HAP-1 (cell line): Measurements from ENCODE around the gene FBXO9.

ENCODE experiments used
- DNase-seq, 2 experiments: peaks; one replicate each; pipeline ENCODE4 v3.0.0-alpha.2; 2016 to 2020; ENCODE audit warnings: low spot score in 2 of 2
- H3K27me3 ChIP-seq: fragments of 250-450 bp; sonication (Bioruptor Pico); 2 replicates; pipeline ENCODE4 v1.5.1; 2020; ENCODE audit warnings: low read depth, mild to moderate bottlenecking, moderate library complexity
- H3K36me3 ChIP-seq: fragments of 250-450 bp; sonication (Bioruptor Pico); replicated peaks from 2 replicates; pipeline ENCODE4 v1.5.1; 2020; ENCODE audit warnings: mild to moderate bottlenecking
- H3K4me1 ChIP-seq: fragments of 250-450 bp; sonication (Bioruptor Pico); 2 replicates; pipeline ENCODE4 v1.5.1; 2020; ENCODE audit warnings: mild to moderate bottlenecking
- H3K4me3 ChIP-seq: fragments of 250-450 bp; sonication (Bioruptor Pico); 2 replicates; pipeline ENCODE4 v1.5.1; 2020; ENCODE audit warnings: mild to moderate bottlenecking, moderate library complexity
- H3K9me3 ChIP-seq: fragments of 250-450 bp; sonication (Bioruptor Pico); 2 replicates; pipeline ENCODE4 v1.5.1; 2020; ENCODE audit warnings: mild to moderate bottlenecking, moderate library complexity
- in situ Hi-C: fragments of 300-500 bp; cut with MboI; formaldehyde crosslinking; loops from 3 replicates; pipeline ENCODE4 v1.14.3; 2020; ENCODE audit warnings: low sequenced_read_pairs, inconsistent platforms, mixed read lengths

FBXO9 gene

DNA sequence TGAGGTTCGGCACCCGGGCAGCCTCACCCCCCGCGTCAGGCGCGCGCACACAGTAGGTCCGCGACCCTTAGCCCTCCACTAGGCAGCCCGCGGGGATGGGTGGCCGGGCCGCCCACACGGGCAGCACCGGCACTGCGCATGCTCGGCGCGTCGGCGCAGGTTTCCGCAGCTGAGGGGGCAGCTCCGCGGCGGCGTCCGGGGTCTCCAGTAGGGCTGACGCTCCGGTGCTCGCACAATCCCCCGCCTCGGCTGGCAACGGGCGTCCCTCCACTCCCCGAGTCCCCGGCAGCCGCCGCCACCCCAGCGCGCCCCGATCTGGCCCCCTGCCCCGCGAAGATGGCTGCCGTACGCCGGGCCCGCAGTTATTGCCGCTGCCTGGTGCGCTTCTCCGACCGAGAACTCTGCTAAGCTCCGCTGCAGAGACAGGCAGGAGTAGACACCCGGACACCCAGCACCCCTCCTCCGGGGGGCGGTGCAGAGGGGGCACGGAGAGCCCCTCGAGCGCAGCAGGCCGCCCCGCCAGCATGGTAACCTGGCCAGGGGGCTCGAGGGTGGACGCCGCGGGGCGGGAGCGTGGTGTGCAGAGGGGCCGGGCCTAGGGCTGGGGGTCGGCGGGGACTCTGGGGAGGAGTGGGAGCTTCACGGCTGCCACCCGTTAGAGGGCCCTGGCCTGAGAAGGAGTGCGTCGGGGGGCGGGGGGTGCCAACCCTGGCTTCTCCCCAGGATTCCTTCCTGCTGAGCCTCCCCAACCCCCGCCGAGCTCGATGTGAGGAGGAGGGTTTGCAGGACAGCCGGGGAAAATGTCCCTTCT lies at the start of gene FBXO9:
Gene FBXO9 (plus strand): TSS at position 139 of the 811 bp plus-strand sequence. CDS start 386 bp downstream, at position 525.
- no peaks in the 10 kb centered on the region for H3K9me3 ChIP-seq
- peaks cover 31% of the 10 kb centered on the region for H3K4me1 ChIP-seq
- H3K27me3 ChIP-seq = no peaks in the 10 kb centered on the region
- H3K4me3 ChIP-seq = peak within 1 kb of the TSS; percentile 81
- peaks cover 5% of the 10 kb centered on the region; the same call in 1 of the 2 replicates for H3K36me3 ChIP-seq
- DNase-seq = peak; percentile 51 to 75
- in situ Hi-C loops = no loop called here

DNA sequence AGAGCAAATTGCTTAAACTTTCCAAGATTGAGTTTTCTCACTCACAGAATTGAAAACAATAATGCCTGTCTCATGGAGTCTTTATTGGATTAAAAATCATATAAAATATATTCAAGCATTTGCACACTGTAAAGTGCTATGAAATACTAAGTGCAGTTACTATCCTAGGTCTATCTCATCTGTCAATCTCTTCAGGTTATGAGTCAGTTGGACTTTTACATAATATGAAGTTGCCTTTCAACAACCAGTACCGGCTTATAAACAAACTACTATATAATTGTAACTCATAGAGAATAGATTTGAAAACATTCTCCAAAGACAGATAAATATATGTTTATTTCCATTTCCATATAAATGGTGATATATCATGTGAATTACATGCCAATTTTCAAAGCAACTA lies 49.7 kb upstream of the FBXO9 start:
- H3K27me3 ChIP-seq = no peaks in the 10 kb centered on the region
- DNase-seq = no peak
- no peaks in the 10 kb centered on the region for H3K9me3 ChIP-seq
- H3K4me3 ChIP-seq = no peak overlapping the region
- H3K36me3 ChIP-seq = peaks cover 47% of the 10 kb centered on the region
- in situ Hi-C loops = no loop called here
- peaks cover 7% of the 10 kb centered on the region for H3K4me1 ChIP-seq

DNA sequence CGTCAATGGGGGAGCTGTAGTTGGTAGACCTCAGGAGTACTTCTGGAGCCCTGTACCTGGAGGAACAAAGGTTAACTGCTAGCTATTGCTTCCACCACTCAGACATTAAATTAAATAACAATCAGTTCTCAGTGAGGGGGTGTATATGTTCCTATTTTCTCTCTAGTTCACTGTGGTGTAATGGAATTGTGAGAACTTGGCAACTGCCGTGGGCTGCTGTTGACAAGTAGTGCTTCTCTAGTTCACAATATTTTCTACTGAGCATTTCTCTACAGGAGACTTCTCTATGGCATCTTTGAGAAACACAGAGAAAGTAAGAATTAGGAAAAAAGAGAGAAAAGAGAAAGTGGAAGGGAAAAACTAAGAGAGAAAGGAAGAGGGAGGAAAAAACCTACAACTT lies 46.8 kb upstream of the FBXO9 start:
- Histone ChIP-seq H3K4me3 (no peak overlapping the region), H3K36me3 (peaks cover 24% of the 10 kb centered on the region), H3K9me3 (no peaks in the 10 kb centered on the region), H3K4me1 (no peaks in the 10 kb centered on the region), H3K27me3 (no peaks in the 10 kb centered on the region)
- in situ Hi-C loops = no loop called here
- no peak for DNase-seq

DNA sequence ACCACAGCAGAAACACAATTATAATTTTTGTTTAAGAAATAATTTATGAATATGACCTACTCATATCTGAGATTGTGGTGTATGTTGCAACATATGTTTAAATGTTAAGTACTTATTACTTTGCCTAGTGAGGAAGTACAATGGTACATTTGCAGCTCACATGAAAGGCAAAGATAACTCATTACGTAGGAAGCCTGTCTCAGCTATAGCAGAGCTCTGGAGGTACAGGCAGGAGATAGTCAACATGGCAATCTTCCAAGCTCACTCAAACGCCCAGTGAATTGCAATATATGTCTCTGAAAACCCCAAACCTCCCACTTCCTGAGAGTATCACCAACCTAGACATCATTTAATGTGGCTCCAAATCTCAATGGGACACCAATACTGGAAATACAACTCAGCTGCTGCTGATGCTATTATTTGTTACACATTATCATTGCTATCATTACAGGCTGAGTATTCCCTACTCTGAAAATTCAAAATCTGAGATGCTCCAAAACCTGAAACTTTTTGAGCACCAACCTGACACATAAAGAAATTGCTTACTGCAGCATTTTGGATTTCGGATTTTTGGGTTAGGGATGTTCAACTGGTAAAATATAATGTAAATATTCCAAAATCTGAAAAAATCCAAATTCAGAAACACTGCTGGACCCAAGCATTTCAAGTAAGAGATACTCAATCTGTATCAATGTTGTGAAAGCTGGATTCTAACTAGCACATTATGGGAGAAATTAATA lies 45.0 kb upstream of the FBXO9 start:
- H3K36me3 ChIP-seq = peaks cover 24% of the 10 kb centered on the region
- no peak for DNase-seq
- no peak overlapping the region for H3K4me3 ChIP-seq
- H3K9me3 ChIP-seq = no peaks in the 10 kb centered on the region
- in situ Hi-C loops = no loop called here
- H3K27me3 ChIP-seq = no peaks in the 10 kb centered on the region
- no peaks in the 10 kb centered on the region for H3K4me1 ChIP-seq

DNA sequence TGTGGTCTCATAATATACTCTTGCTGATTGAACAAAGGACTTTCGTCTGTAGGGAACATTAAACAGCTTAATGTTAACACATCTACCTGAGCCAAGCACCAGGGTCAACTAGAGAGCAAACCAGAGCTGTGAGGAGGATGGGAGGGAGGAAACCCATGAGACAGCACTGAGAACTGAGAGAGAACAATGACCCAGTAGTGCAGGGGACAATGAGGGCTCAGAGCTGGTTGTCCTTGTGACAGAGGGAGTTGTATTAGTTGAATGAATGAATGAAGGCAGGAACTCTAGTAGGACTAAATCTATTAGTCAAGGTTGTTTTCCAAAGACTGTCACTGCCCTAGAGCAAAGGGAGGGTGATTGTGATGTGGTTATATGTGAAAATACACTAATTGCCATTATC lies 41.9 kb upstream of the FBXO9 start:
- H3K27me3 ChIP-seq = no peaks in the 10 kb centered on the region

DNA sequence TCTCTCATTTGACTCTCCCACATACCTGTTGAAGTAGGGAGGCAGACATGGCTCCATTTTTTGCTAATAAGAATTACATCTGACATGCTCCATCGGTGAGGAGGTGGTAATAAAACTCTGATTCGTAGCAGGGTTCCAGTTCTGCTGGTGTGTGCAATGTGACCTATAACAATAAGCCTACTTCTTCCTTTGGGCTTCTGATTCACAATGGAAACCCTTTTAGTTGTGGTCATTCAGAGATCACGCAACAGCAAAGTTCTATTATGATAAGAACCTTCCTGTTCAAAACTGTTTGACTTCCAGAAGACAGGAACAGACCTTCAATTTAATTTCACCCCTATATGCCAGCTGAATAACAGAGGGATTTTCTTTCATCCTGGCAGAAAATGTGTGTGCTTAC lies 38.7 kb upstream of the FBXO9 start:
- H3K9me3 ChIP-seq = no peaks in the 10 kb centered on the region
- H3K27me3 ChIP-seq = no peaks in the 10 kb centered on the region
- no peaks in the 10 kb centered on the region for H3K4me1 ChIP-seq
- DNase-seq = no peak
- in situ Hi-C loops = no loop called here
- H3K36me3 ChIP-seq = peaks cover 11% of the 10 kb centered on the region
- H3K4me3 ChIP-seq = no peak overlapping the region

More for the DNA sequence above, 41.9 kb upstream of the FBXO9 start:
- in situ Hi-C loops = no loop called here
- no peaks in the 10 kb centered on the region for H3K9me3 ChIP-seq
- H3K4me1 ChIP-seq = no peaks in the 10 kb centered on the region
- H3K36me3 ChIP-seq = peaks cover 3% of the 10 kb centered on the region; the same call in 1 of the 2 replicates
- no peak overlapping the region for H3K4me3 ChIP-seq
- DNase-seq = no peak

DNA sequence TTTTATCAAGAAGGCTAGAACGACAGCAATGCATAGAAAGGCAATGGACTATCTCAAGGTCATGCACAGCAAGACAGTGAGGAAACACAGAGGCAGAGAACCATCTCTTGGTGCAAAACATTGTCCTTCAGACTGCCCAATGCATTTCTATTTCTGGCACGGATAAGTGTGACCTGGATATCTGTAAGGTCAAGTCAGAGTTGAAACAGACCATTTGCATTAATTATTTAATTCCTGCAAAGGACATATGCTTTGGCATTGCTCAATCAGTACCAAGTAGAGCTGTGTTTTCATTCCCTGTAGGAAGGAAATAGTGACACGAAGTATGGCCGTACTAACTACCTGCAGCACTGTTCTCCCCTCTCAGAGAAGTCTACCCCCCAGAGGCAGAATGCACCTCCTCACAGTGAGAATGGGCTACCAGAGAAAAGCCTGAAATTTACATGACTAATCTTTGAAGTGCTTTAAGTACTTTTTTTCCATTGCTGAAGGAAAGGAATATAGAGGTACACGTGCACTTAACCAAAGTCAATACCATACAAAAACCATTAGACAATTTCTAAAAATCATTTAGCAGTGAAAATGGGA lies 38.0 kb upstream of the FBXO9 start:
- Histone ChIP-seq H3K27me3 (no peaks in the 10 kb centered on the region), H3K4me1 (no peaks in the 10 kb centered on the region), H3K36me3 (peaks cover 11% of the 10 kb centered on the region), H3K9me3 (no peaks in the 10 kb centered on the region), H3K4me3 (no peak overlapping the region)
- in situ Hi-C loops = no loop called here
- DNase-seq = no peak

DNA sequence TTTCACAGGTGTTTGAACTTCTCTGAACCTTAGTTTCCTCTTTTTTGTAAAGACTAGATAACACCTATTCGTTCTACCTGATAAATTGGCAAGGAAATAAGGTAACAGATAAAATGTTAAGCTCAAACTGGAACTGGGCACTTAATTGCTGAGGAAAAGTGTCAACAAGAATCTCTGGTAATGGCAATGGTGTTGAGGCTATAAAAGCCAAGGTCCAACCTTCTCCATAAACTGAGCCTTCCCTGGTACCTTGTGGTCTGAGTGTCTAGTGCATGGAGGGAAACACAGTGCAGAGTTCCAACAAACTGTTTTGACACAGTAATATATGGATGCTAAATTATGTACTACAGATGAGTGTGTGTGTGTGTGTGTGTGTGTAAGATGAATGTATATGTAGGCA lies 36.7 kb upstream of the FBXO9 start:
- in situ Hi-C loops = no loop called here
- Histone ChIP-seq H3K4me1 (no peaks in the 10 kb centered on the region), H3K36me3 (peaks cover 11% of the 10 kb centered on the region), H3K27me3 (no peaks in the 10 kb centered on the region), H3K9me3 (no peaks in the 10 kb centered on the region), H3K4me3 (no peak overlapping the region)
- DNase-seq = no peak

DNA sequence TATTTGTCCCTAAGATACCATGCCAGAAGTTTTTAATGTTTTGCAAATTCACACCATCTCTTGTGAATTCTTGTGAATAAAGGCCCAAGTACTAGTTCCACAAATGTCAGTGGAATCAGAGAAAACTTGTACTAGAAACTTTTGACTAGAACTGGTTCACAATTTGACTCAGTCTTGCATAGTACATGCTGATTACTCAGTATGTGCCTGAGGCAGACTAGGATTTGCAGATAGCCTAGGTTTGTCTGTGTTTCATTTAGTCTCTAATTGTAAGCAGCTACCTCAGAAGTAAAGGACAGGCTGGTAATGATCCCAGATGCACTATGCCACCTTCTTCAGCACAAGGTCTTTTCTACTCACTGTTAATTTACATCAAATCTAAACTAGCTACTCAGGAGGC lies 35.9 kb upstream of the FBXO9 start:
- H3K4me1 ChIP-seq = no peaks in the 10 kb centered on the region
- no peak for DNase-seq
- in situ Hi-C loops = no loop called here
- H3K4me3 ChIP-seq = no peak overlapping the region
- no peaks in the 10 kb centered on the region for H3K9me3 ChIP-seq
- H3K27me3 ChIP-seq = no peaks in the 10 kb centered on the region
- peaks cover 10% of the 10 kb centered on the region for H3K36me3 ChIP-seq

DNA sequence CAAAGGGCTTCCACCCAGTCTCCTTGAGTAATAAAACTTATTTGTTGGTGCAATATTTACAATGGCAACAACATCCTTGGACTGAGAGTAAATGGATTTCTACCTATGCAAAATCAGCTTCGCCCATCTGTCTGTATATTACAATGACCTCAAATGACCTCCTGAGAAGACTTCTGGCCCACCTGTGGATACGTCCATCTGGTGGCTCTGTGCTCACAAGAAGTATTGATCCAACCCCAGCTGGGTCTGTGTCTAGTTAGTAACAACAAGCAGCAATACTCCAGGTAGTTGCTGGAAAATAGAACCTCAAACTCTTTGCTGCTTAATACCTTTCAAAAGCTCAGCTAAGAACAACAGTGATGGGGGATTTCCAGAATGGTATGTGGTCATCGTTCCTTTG lies 35.4 kb upstream of the FBXO9 start:
- in situ Hi-C loops = no loop called here
- peaks cover 8% of the 10 kb centered on the region for H3K36me3 ChIP-seq
- DNase-seq = no peak
- H3K9me3 ChIP-seq = no peaks in the 10 kb centered on the region
- no peaks in the 10 kb centered on the region for H3K4me1 ChIP-seq
- H3K27me3 ChIP-seq = no peaks in the 10 kb centered on the region
- no peak overlapping the region for H3K4me3 ChIP-seq

DNA sequence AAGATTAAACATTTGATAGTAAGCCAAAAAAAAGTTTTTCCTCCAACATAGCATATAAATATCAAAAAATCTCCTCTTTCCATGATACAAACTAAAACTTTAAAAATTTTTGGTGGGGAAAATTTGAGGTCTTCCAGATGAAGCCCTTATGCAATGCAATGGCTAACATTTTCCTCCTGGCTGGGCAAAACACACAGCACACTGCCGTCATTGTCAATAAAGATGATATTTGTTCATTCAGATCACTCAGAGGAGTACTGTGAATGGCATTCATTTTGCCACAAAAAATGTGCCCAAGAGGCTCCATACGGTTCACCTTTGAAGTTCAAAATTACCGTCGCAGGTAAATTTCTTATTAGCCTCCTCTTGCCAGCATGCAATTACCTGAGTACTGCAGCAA lies 33.9 kb upstream of the FBXO9 start:
- Histone ChIP-seq H3K9me3 (no peaks in the 10 kb centered on the region), H3K27me3 (no peaks in the 10 kb centered on the region), H3K36me3 (peaks cover 8% of the 10 kb centered on the region), H3K4me3 (no peak overlapping the region), H3K4me1 (no peaks in the 10 kb centered on the region)
- in situ Hi-C loops = no loop called here
- no peak for DNase-seq

DNA sequence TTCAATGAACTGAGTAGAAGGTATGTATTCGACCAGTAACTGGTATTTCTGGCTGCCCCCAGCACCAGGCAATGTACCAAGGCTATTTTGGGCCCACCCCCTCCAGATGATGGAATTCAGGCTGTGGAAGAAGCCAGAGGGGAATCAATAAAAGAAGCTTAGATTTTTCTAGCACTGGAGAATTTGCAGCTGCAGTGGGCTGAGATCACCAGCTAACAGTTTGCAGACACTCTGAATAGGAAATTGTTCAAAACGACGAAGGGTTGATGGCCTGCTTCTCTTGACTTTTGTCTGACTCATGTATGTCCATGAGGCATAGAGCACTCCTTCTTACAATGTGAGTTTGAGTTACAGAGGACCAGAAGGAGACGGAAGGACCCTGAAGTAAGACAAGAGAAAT lies 32.4 kb upstream of the FBXO9 start:
- in situ Hi-C loops = no loop called here
- Histone ChIP-seq H3K9me3 (no peaks in the 10 kb centered on the region), H3K27me3 (no peaks in the 10 kb centered on the region), H3K36me3 (peaks cover 8% of the 10 kb centered on the region), H3K4me1 (no peaks in the 10 kb centered on the region), H3K4me3 (no peak overlapping the region)
- no peak for DNase-seq

DNA sequence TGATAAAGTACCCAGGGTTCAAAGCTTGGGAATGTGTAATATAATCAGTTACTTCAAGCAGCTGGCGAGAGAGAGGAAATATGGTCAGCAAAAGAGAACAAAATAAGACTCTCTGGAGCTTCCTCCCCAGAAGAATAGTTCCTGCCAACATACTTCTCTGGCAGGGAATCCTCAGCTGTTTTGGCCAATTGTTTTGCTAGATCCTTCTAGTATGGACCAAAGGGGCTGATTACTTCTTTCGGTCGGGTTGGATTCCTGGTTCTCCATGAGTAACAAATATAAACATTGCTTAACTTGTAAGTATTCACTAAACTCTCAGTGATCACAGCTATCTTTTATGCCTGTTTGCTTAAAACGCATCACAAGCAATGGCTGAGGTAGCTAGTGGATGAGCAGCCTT lies 31.4 kb upstream of the FBXO9 start:
- DNase-seq = no peak
- in situ Hi-C loops = no loop called here
- Histone ChIP-seq H3K27me3 (no peaks in the 10 kb centered on the region), H3K36me3 (peaks cover 11% of the 10 kb centered on the region), H3K9me3 (no peaks in the 10 kb centered on the region), H3K4me3 (no peak overlapping the region), H3K4me1 (no peaks in the 10 kb centered on the region)
